H9 (cell line): Measurements from ENCODE around the gene KIF26B. TPM values are rescaled to one million over a fixed set of nuclear protein-coding genes. Genes with fewer than 3 reads are reported as not detected.

ENCODE experiments used
- DNase-seq: peaks from one replicate; pipeline ENCODE4 v3.0.0-alpha.2; 2017
- H2AFZ ChIP-seq: one replicate; pipeline ENCODE4 v1.6.1; 2013; ENCODE audit warnings: mild to moderate bottlenecking, low read length, control low read depth, moderate library complexity
- H2AK5ac ChIP-seq: 2 replicates; pipeline ENCODE4 v1.6.1; 2013; ENCODE audit warnings: low read length, control low read depth, mixed read lengths; ENCODE audit not compliant: insufficient read length
- H2BK120ac ChIP-seq: one replicate; pipeline ENCODE4 v1.6.1; 2013; ENCODE audit warnings: low read depth, mild to moderate bottlenecking, low read length, control low read depth, inconsistent platforms; ENCODE audit not compliant: poor library complexity, severe bottlenecking
- H2BK12ac ChIP-seq: 2 replicates; pipeline ENCODE4 v1.6.1; 2013; ENCODE audit warnings: low read length, control low read depth, mixed read lengths, low read depth; ENCODE audit not compliant: insufficient read length
- H2BK15ac ChIP-seq: 2 replicates; pipeline ENCODE4 v1.6.1; 2013; ENCODE audit warnings: low read depth, low read length, control low read depth
- H2BK20ac ChIP-seq: one replicate; pipeline ENCODE4 v1.6.1; 2013; ENCODE audit warnings: low read depth, mild to moderate bottlenecking, low read length, control low read depth, inconsistent platforms; ENCODE audit not compliant: poor library complexity, severe bottlenecking
- H2BK5ac ChIP-seq: 2 replicates; pipeline ENCODE4 v1.6.1; 2013; ENCODE audit warnings: low read length, control low read depth, mixed read lengths; ENCODE audit not compliant: insufficient read length
- H3K14ac ChIP-seq: 2 replicates; pipeline ENCODE4 v1.6.1; 2013; ENCODE audit warnings: low read length, control low read depth; ENCODE audit not compliant: insufficient read depth
- H3K18ac ChIP-seq: 2 replicates; pipeline ENCODE4 v1.6.1; 2013; ENCODE audit warnings: low read depth, mild to moderate bottlenecking, mixed read lengths, low read length, control low read depth; ENCODE audit not compliant: insufficient read length
- H3K23ac ChIP-seq: 2 replicates; pipeline ENCODE4 v1.6.1; 2013; ENCODE audit warnings: low read length, control low read depth, mixed read lengths, low read depth; ENCODE audit not compliant: insufficient read length
- H3K23me2 ChIP-seq: 2 replicates; pipeline ENCODE4 v1.6.1; 2013; ENCODE audit warnings: low read depth, mild to moderate bottlenecking, mixed read lengths, low read length, control low read depth; ENCODE audit not compliant: insufficient read length, poor library complexity, severe bottlenecking
- H3K27ac ChIP-seq: 2 replicates; pipeline ENCODE4 v1.5.1; 2013; ENCODE audit warnings: low read length, control low read depth, mixed read lengths, low read depth; ENCODE audit not compliant: insufficient read length
- H3K27me3 ChIP-seq: 2 replicates; pipeline ENCODE4 v1.6.1; 2013; ENCODE audit warnings: low read length, control low read depth, inconsistent platforms; ENCODE audit not compliant: insufficient read depth
- H3K4ac ChIP-seq: 2 replicates; pipeline ENCODE4 v1.6.1; 2013; ENCODE audit warnings: low read depth, mild to moderate bottlenecking, control low read depth, inconsistent platforms, low read length, moderate library complexity
- H3K4me1 ChIP-seq: 2 replicates; pipeline ENCODE4 v1.6.1; 2013; ENCODE audit warnings: low read length, control low read depth, inconsistent platforms; ENCODE audit not compliant: insufficient read depth
- H3K4me2 ChIP-seq: 2 replicates; pipeline ENCODE4 v1.6.1; 2013; ENCODE audit warnings: low read length, control low read depth, mixed read lengths; ENCODE audit not compliant: insufficient read length, insufficient read depth
- H3K56ac ChIP-seq: 2 replicates; pipeline ENCODE4 v1.6.1; 2013; ENCODE audit warnings: low read depth, mild to moderate bottlenecking, mixed read lengths, low read length, control low read depth; ENCODE audit not compliant: insufficient read length
- H3K79me1 ChIP-seq: 2 replicates; pipeline ENCODE4 v1.6.1; 2013; ENCODE audit warnings: low read depth, mild to moderate bottlenecking, moderate library complexity, low read length, control low read depth, inconsistent platforms; ENCODE audit not compliant: insufficient read depth, poor library complexity, severe bottlenecking
- H3K79me2 ChIP-seq: 2 replicates; pipeline ENCODE4 v1.6.1; 2013; ENCODE audit warnings: low read length, control low read depth, inconsistent platforms; ENCODE audit not compliant: insufficient read depth
- H3K9ac ChIP-seq: 2 replicates; pipeline ENCODE4 v1.6.1; 2013; ENCODE audit warnings: low read length, control low read depth, mixed read lengths; ENCODE audit not compliant: insufficient read length; ENCODE audit errors: extremely low read depth
- H3K9me3 ChIP-seq: one replicate; pipeline ENCODE4 v1.6.1; 2013; ENCODE audit warnings: low read depth, low read length, inconsistent platforms; ENCODE audit not compliant: control insufficient read depth
- H3T11ph ChIP-seq: one replicate; pipeline ENCODE4 v1.6.1; 2013; ENCODE audit warnings: mild to moderate bottlenecking, low read length, control low read depth, inconsistent platforms
- H4K20me1 ChIP-seq: one replicate; pipeline ENCODE4 v1.6.1; 2013; ENCODE audit not compliant: control insufficient read depth, insufficient read length, insufficient read depth
- H4K5ac ChIP-seq: 2 replicates; pipeline ENCODE4 v1.6.1; 2013; ENCODE audit warnings: low read depth, mild to moderate bottlenecking, mixed read lengths, low read length, control low read depth; ENCODE audit not compliant: insufficient read length
- H4K8ac ChIP-seq: replicated peaks from 2 replicates; pipeline ENCODE4 v1.6.1; 2013; ENCODE audit warnings: low read length, control low read depth, mixed read lengths, low read depth; ENCODE audit not compliant: insufficient read length
- H4K91ac ChIP-seq: 2 replicates; pipeline ENCODE4 v1.6.1; 2013; ENCODE audit warnings: low read depth, mild to moderate bottlenecking, moderate library complexity, mixed read lengths, low read length, control low read depth; ENCODE audit not compliant: insufficient read length
- H3K27ac Mint-ChIP-seq, 3 experiments: 2 replicates in 2 of 3; 3 replicates in 1 of 3; pipeline ENCODE4 v1.8.0; 2020 to 2021; ENCODE audit warnings: mixed read lengths in 3 of 3, mild to moderate bottlenecking in 1 of 3, moderate library complexity in 1 of 3
- H3K27me3 Mint-ChIP-seq: 2 replicates; pipeline ENCODE4 v1.8.0; 2021; ENCODE audit warnings: low read depth, mild to moderate bottlenecking, moderate library complexity, mixed read lengths
- H3K36me3 Mint-ChIP-seq, 3 experiments: 2 replicates in 2 of 3; 3 replicates in 1 of 3; pipeline ENCODE4 v1.8.0; 2020 to 2021; ENCODE audit warnings: low read depth in 3 of 3, mixed read lengths in 3 of 3; ENCODE audit not compliant: insufficient read depth in 1 of 3
- H3K4me1 Mint-ChIP-seq, 2 experiments: 2 replicates each; pipeline ENCODE4 v1.8.0; 2020; ENCODE audit warnings: mixed read lengths in 2 of 2
- H3K4me3 Mint-ChIP-seq, 2 experiments: 2 replicates in 1 of 2; 3 replicates in 1 of 2; pipeline ENCODE4 v1.8.0; 2020 to 2021; ENCODE audit warnings: mild to moderate bottlenecking in 2 of 2, mixed read lengths in 2 of 2, moderate library complexity in 1 of 2
- H3K9me3 Mint-ChIP-seq, 2 experiments: 2 replicates in 1 of 2; 3 replicates in 1 of 2; pipeline ENCODE4 v1.8.0; 2020; ENCODE audit warnings: mild to moderate bottlenecking in 2 of 2, mixed read lengths in 2 of 2, moderate library complexity in 1 of 2
- WGBS: extraction: QIAGEN DNeasy Blood & Tissue Kit; methylation state at CpG from one replicate; pipeline ENCODE4 v1.1.7; 2013; ENCODE audit warnings: missing lambda C conversion rate, low lambda C conversion rate, mixed read lengths; ENCODE audit not compliant: insufficient read length; ENCODE audit errors: extremely low coverage; 5-methylcytosine and 5-hydroxymethylcytosine counted together
- total RNA-seq: library from RNA; stranded (reverse); gene quantifications from 2 replicates; pipeline ENCODE4 v1.2.1, GENCODE V29; 2021
- TF ChIP-seq, protein P1 (sequence below): fragments of 200-600 bp; sonication (generic); conservative IDR thresholded peaks from 3 replicates; pipeline ENCODE4 v1.8.0; 2021; ENCODE audit warnings: antibody characterized with exemption, mild to moderate bottlenecking

The KIF26B gene
- total RNA-seq, 1 experiment from 2014 or later: 0.13 TPM

DNA sequence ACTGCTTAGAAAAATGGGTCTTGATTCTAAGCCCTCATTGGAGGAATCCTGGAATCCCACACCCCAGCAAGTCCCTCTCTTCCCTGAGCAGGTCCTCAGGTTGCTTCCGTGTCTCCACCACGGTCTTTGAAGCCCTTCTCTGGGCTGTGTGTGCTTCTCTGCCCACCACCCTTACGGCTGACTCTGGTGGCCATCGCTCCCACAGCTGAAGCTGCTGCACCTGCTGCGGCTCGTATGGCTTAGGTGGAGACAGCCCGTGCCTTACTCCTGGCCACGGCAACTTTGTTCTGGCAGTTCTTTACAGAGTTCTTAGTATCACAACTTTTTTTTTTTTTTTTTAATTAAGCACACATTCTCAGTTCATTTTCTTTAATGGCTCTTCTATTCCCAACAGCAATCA is 10.9 kb upstream of the KIF26B start:
- Histone ChIP-seq H4K91ac (no peak overlapping the region), H3K56ac (no peak overlapping the region), H3K9ac (no peak overlapping the region), H3K27ac (no peak overlapping the region), H4K20me1 (no peaks in the 10 kb centered on the region), H3K18ac (no peak overlapping the region), H3K4ac (no peak overlapping the region), H3T11ph (no peak overlapping the region), H2BK5ac (no peak overlapping the region), H3K23me2 (no peaks in the 10 kb centered on the region), H2AFZ (no peak overlapping the region), H3K79me1 (no peaks in the 10 kb centered on the region), H4K5ac (no peak overlapping the region), H3K4me2 (no peak overlapping the region), H3K4me1 (no peaks in the 10 kb centered on the region), H2BK20ac (no peak overlapping the region), H3K23ac (no peak overlapping the region), H3K79me2 (no peaks in the 10 kb centered on the region), H4K8ac (no peak overlapping the region), H3K27me3 (no peaks in the 10 kb centered on the region), H2BK120ac (no peak overlapping the region), H2BK12ac (no peak overlapping the region), H2BK15ac (no peak overlapping the region), H2AK5ac (no peak overlapping the region), H3K9me3 (no peaks in the 10 kb centered on the region), H3K14ac (no peak overlapping the region)
- Mint-ChIP-seq H3K27ac (no peak overlapping the region), H3K4me1 (no peaks in the 10 kb centered on the region), H3K9me3 (peaks cover 0 to 2% of the 10 kb centered on the region in 2 experiments; a peak in 2 of 5 replicates), H3K36me3 (no peaks in the 10 kb centered on the region), H3K4me3 (no peak overlapping the region), H3K27me3 (peaks cover 13% of the 10 kb centered on the region)
- WGBS: no CpG with 5 or more reads among the region's 8 CpGs
- DNase-seq: no peak
- TF ChIP-seq, protein P1, sequence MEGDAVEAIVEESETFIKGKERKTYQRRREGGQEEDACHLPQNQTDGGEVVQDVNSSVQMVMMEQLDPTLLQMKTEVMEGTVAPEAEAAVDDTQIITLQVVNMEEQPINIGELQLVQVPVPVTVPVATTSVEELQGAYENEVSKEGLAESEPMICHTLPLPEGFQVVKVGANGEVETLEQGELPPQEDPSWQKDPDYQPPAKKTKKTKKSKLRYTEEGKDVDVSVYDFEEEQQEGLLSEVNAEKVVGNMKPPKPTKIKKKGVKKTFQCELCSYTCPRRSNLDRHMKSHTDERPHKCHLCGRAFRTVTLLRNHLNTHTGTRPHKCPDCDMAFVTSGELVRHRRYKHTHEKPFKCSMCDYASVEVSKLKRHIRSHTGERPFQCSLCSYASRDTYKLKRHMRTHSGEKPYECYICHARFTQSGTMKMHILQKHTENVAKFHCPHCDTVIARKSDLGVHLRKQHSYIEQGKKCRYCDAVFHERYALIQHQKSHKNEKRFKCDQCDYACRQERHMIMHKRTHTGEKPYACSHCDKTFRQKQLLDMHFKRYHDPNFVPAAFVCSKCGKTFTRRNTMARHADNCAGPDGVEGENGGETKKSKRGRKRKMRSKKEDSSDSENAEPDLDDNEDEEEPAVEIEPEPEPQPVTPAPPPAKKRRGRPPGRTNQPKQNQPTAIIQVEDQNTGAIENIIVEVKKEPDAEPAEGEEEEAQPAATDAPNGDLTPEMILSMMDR: no peak
